GM18951 (cell line): ENCODE measurements around the gene TBC1D9.

Experiments used
- POLR2A ChIP-seq: IDR thresholded peaks from 4 replicates; pipeline ENCODE4 v1.6.1; 2011; ENCODE audit warnings: mild to moderate bottlenecking; ENCODE audit not compliant: insufficient read length, insufficient read depth; ENCODE audit errors: extremely low read depth
- in situ Hi-C: fragments of 300-500 bp; cut with MboI; formaldehyde crosslinking; loops from one replicate; pipeline ENCODE4 v1.12.0; 2022; ENCODE audit warnings: low sequenced_read_pairs, mixed read lengths, inconsistent platforms; ENCODE audit not compliant: unreplicated experiment

TBC1D9 gene

GRCh38 chr4:140653718-140654494 lies 102.3 kb downstream of the TBC1D9 start:
- TF ChIP-seq POLR2A = no peak
- in situ Hi-C loops = no loop called here

GRCh38 chr4:140652601-140653000 lies 103.6 kb downstream of the TBC1D9 start:
- in situ Hi-C loops = no loop called here
- no peak for TF ChIP-seq POLR2A

GRCh38 chr4:140648716-140649308 lies 107.4 kb downstream of the TBC1D9 start:
- no peak for TF ChIP-seq POLR2A
- in situ Hi-C loops = no loop called here

- no peak for TF ChIP-seq POLR2A
- in situ Hi-C loops = no loop called here
Measured at GRCh38 chr4:140645614-140646412, 110.4 kb downstream of the TBC1D9 start.

- in situ Hi-C loops = no loop called here
- TF ChIP-seq POLR2A = no peak
Measured at GRCh38 chr4:140645196-140645595, 111.0 kb downstream of the TBC1D9 start.

GRCh38 chr4:140644470-140645185 lies 111.6 kb downstream of the TBC1D9 start:
- no peak for TF ChIP-seq POLR2A
- in situ Hi-C loops = no loop called here

GRCh38 chr4:140643571-140644055 lies 112.6 kb downstream of the TBC1D9 start:
- in situ Hi-C loops = no loop called here
- TF ChIP-seq POLR2A = no peak

- in situ Hi-C loops = no loop called here
Measured at GRCh38 chr4:140642674-140643437, 113.3 kb downstream of the TBC1D9 start.

GRCh38 chr4:140641789-140642439 lies 114.3 kb downstream of the TBC1D9 start:
- no peak for TF ChIP-seq POLR2A
- in situ Hi-C loops = no loop called here

More at GRCh38 chr4:140642674-140643437, 113.3 kb downstream of the TBC1D9 start:
- TF ChIP-seq POLR2A = no peak

GRCh38 chr4:140641105-140641555 lies 115.1 kb downstream of the TBC1D9 start:
- in situ Hi-C loops = no loop called here
- no peak for TF ChIP-seq POLR2A

GRCh38 chr4:140640150-140640748 lies 115.9 kb downstream of the TBC1D9 start:
- in situ Hi-C loops = no loop called here
- no peak for TF ChIP-seq POLR2A
